GM18508 (cell line): ENCODE measurements around the gene SINHCAF.

Experiments
- ATAC-seq: cut with Tn5 transposase; IDR thresholded peaks from one replicate; pipeline ENCODE4 v1.9.1; 2021; ENCODE audit warnings: moderate number of reproducible peaks; ENCODE audit not compliant: insufficient read depth, unreplicated experiment

SINHCAF gene

DNA sequence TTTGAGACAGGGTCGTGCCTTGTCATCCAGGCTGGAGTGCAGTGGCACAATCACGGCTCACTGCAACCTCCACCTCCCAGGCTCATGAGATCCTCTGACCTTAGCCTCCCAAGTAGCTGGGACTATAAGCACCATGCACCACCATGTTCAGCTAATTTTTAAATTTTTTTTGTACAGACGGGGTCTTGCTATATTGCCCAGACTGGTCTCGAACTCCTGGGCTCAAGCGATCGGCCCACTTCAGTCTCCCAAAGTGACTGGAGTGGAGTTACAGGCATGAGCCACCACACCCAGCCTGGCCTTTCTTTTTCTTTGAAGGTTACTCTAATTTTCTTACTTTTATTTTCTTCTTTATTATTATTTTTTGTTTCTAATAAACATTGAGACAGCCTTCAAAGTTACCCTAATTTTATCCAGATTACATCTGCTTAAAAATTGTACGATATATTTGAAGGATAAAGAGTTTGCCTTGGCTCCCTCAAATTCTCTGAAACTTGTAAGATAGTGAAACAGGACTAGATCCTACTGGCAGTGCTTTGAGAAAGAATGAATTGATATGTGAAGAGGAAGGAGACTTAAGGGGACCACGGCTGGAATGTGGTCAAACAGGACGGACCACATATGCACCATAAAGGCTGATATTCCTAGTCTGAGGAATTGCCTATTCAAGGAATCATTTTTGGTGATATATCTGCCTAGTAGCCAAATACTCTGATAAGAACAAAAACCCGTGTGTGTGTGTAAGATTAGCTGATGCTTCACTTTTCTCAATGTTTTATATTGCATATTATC is 14.1 kb upstream of the SINHCAF start:
- ATAC-seq, result no peak

GRCh38 chr12:31337952-31338351 is 12.0 kb upstream of the SINHCAF start:
- no peak for ATAC-seq

GRCh38 chr12:31331242-31331641 is 5.3 kb upstream of the SINHCAF start:
- ATAC-seq, result no peak

GRCh38 chr12:31326736-31327659 is 1.0 kb upstream of the SINHCAF start:
- ATAC-seq, result no peak

DNA sequence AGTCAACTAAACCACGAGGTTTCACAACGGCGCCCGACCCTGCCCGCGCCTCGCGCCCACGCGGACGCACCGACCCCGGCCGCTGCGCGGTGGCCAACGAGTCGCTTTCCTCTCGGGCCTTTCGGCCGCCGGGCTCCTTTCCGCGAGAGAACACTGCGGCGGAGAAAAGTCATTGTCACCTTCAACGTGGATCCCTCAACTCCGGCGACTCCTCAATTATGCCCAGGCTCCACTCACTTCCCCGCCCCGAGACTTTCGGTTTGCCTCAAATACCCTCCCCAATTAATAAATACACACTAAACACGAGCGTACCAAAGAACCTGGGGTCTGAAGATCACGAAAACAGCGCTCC is 450 bp downstream of the SINHCAF start:
- ATAC-seq, result no peak

GRCh38 chr12:31324845-31325523 is 966 bp downstream of the SINHCAF start:
- ATAC-seq, result no peak

DNA sequence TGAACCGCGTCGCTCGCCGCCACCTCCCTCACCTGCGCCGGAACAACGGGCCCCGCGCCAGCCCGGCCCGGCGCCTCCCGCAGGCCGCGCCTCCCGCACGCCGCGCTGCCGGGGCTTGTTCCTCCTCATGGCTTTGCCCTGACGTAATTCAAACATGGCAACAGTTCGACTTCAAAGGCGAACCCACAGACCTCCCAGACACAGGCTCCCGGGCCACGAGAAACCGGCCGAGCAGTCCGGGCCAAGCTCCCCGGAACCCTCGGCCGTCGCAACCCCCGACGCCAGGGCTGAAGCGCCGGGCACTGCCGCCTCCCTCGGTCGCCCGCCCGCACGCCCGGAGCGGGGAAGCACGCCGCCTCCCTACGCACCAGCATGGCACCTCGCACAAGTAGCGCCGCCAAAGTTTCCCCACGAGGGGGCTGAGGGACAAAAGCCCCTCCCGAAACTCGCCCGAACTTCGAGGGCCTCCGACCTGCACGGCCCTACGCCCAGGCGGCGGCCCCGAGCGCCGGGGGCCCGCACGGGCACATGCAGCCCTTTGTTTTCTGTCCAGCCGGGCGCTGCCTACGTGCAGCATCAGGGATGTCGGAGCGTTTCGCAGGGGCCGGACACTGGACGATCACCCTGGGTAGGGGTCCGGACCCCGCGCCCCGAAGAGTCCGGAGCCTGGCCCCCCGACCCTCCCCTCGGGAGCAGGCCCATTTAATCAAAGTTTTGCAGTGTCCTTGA is 1.7 kb downstream of the SINHCAF start:
- ATAC-seq, result no peak

GRCh38 chr12:31323391-31324115 is 2.4 kb downstream of the SINHCAF start:
- ATAC-seq, result no peak

DNA sequence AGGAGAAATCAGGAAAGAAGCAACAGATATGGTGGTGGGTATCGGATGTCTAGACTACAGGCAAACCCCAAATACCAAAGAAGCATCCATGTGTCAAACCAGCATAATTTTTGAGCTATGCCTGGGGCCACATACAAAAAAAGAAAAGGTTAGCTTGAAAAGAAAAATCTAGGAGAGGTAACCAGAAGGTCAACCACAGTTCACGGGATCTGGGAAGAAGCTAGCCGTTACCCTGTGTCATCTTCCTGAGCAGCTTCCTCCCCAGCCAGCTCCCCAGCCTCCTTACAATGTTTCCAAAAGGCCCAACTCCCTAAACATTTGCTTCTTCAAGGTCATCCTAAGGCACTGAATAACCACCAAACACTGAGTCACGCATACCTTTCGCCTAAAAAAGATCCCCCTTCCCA is 3.1 kb downstream of the SINHCAF start:
- no peak for ATAC-seq

GRCh38 chr12:31321897-31322228 is 4.1 kb downstream of the SINHCAF start:
- no peak for ATAC-seq

DNA sequence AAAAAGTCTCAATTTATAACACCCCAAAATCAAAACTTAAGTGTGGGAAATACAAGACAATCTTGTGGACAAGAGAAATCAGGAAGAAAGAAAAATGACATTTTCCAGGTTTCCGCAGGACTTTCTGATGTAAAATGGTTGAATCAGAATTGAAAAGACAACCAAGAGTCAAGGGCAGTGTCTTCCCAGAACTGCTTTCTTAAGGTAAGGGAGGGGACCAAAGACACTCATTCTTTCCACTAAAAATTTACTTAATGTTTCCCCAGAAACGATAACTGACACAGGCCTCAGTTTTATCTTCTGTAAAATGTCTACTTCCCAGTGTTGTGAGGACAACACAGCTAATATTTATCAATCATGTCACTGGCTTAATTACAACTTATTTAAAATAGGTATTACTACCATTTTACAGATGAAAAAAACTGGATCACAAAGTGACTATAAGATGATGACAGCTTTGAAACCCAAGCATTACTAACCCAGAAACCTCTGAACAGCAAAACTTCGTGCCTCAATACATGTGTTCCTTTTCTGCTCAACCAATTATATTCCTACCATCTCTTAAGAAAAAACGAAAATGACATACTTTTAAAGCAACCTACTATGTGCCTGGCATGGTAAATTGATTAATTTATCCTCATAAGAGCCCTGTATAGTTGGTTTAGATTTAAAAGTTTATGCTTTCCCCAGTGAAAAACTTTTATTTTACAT is 4.6 kb downstream of the SINHCAF start:
- ATAC-seq, result no peak

- no peak for ATAC-seq
These were observed 7.2 kb downstream of the SINHCAF start for GRCh38 chr12:31318657-31319269.

GRCh38 chr12:31317471-31318395 is 8.2 kb downstream of the SINHCAF start:
- no peak for ATAC-seq

DNA sequence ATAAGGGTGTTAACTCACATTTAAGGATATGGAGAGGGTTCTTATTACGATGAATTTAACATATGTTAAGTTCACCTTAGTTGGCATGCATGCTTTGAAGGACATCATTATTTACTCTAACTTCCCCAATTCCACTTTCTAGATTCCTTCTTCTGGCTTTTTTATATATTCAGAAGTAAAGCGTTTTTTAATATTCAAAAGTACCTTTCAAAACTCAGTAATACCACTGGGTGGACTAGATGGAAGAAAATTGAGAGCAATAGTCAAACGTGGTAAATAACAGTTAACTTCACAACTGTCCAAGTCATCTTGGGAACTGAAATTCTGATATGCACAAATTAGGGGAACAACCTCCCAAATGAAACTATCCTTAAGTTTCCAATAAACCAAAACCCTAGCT is 9.1 kb downstream of the SINHCAF start:
- ATAC-seq, result no peak

DNA sequence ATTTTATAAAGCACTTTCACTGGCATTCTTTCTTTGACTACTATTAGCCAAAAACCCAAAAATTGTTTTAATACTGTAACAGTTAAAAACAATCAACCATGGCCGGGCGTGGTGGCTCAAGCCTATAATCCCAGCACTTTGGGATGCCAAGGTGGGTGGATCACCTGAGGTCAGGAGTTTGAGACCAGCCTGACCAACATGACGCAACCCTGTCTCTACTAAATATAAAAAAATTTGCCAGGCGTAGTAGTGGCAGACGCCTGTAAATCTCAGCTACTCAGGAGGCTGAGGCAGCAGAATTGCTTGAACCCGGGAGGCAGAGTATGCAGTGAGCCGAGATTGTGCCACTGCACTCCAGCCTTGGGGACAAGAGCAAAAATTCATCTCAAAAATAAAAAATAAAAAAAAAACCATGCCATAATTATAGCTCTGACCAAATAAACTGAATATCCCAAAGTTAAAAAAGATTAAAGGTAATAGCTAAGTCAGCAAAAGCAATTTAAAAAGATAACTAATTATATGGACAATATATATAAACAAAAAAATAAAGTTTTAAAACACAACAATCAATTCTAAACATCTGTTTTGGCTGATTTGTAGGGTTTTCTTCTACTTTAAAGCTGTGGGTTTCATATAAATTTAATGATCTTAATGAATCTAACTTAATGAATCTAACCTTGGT is 10.0 kb downstream of the SINHCAF start:
- no peak for ATAC-seq

DNA sequence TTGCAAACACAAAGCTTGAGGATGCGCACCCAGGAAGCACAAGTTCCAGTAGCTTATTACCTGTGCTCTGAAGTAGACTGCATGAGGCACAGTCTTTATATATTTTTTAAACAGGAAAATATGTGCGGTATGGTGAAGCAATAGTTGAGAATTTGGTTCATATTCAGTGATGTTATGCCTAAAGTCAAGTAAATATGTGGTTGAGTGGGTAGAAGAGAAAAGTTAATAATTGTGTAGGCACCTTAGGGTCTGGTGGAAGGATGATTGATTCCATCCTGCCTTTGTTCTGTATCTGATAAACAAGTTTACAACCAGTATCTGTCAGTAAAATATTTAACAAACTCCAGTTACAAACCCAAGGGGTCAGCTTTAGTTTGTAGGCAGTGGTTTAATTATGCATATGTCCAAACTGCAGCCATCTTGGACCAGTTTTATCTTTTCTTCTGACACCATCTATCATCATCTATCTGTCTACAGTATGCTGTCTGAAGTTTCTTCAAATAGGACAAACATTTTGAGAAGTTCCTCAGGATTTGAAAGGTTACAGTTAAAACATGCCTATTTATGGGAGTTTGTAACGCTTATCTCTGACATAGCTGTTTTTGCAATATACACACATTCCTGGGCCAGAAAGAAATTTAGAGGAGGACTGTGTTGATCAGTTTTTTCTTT is 10.8 kb downstream of the SINHCAF start:
- peak; percentile 63 for ATAC-seq

GRCh38 chr12:31312431-31312830 is 13.5 kb downstream of the SINHCAF start:
- no peak for ATAC-seq
